DOHH2 (cell line): ENCODE results near the gene LSAMP.
"Not testable (repeated sequence)": the region's sequence is repeated elsewhere in the genome, so short reads cannot be mapped to it uniquely, and the experiment has no call there.

Experiments used
- H3F3A ChIP-seq: fragments of 200-600 bp; sonication (generic), shearing (Covaris generic); 2 replicates; pipeline ENCODE4 v1.6.0; 2016; ENCODE audit warnings: antibody characterized with exemption, mild to moderate bottlenecking; ENCODE audit not compliant: control insufficient read depth, insufficient read depth
- H3K27ac ChIP-seq: fragments of 200-600 bp; sonication (generic); 2 replicates; pipeline ENCODE4 v1.5.1; 2014; ENCODE audit warnings: low read depth, mild to moderate bottlenecking, low read length, moderate library complexity
- H3K27me3 ChIP-seq: fragments of 200-600 bp; sonication (generic); 2 replicates; pipeline ENCODE4 v1.6.1; 2014; ENCODE audit warnings: mild to moderate bottlenecking, low read length, mixed read lengths; ENCODE audit not compliant: control insufficient read depth
- H3K36me3 ChIP-seq: fragments of 200-600 bp; sonication (generic); 2 replicates; pipeline ENCODE4 v1.6.1; 2014; ENCODE audit warnings: mild to moderate bottlenecking, low read length, moderate library complexity, mixed read lengths; ENCODE audit not compliant: control insufficient read depth
- H3K4me1 ChIP-seq: fragments of 200-600 bp; sonication (generic); 2 replicates; pipeline ENCODE4 v1.6.1; 2014; ENCODE audit warnings: mild to moderate bottlenecking, low read length, mixed read lengths; ENCODE audit not compliant: control insufficient read depth
- H3K4me2 ChIP-seq: fragments of 200-600 bp; sonication (generic); 2 replicates; pipeline ENCODE4 v1.6.0; 2014; ENCODE audit warnings: mild to moderate bottlenecking, low read length, moderate library complexity
- H3K4me3 ChIP-seq: fragments of 200-600 bp; sonication (generic); 2 replicates; pipeline ENCODE4 v1.5.1; 2014; ENCODE audit warnings: mild to moderate bottlenecking, low read length, mixed read lengths
- H3K79me2 ChIP-seq: fragments of 200-600 bp; sonication (generic); 2 replicates; pipeline ENCODE4 v1.6.1; 2014; ENCODE audit warnings: mild to moderate bottlenecking, low read length, mixed read lengths; ENCODE audit not compliant: control insufficient read depth
- H3K9me2 ChIP-seq: fragments of 200-600 bp; sonication (generic); replicated peaks from 2 replicates; pipeline ENCODE4 v1.6.1; 2014; ENCODE audit warnings: mild to moderate bottlenecking, low read length, mixed read lengths; ENCODE audit not compliant: control insufficient read depth
- H3K9me3 ChIP-seq: fragments of 200-600 bp; sonication (generic); 2 replicates; pipeline ENCODE4 v1.6.1; 2014; ENCODE audit warnings: antibody characterized with exemption, low read length, mixed read lengths; ENCODE audit not compliant: control insufficient read depth, insufficient read depth
- H4K20me1 ChIP-seq: fragments of 200-600 bp; sonication (generic); 2 replicates; pipeline ENCODE4 v1.6.0; 2014; ENCODE audit warnings: low read depth, mild to moderate bottlenecking, antibody characterized with exemption, low read length, moderate library complexity; ENCODE audit not compliant: control insufficient read depth, insufficient read depth
- EZH2phosphoT487 ChIP-seq: fragments of 200-600 bp; sonication (generic); IDR thresholded peaks from 2 replicates; pipeline ENCODE4 v1.6.1; 2017; ENCODE audit warnings: borderline replicate concordance, mild to moderate bottlenecking, antibody characterized with exemption, low read length, moderate library complexity, mixed read lengths
- TF ChIP-seq, protein P1 (sequence below): fragments of 200-600 bp; sonication (generic); IDR thresholded peaks from one replicate; pipeline ENCODE4 v1.5.1; 2014; ENCODE audit warnings: antibody characterized with exemption, mild to moderate bottlenecking, low read depth, low read length; ENCODE audit not compliant: poor library complexity, severe bottlenecking

Gene LSAMP

DNA sequence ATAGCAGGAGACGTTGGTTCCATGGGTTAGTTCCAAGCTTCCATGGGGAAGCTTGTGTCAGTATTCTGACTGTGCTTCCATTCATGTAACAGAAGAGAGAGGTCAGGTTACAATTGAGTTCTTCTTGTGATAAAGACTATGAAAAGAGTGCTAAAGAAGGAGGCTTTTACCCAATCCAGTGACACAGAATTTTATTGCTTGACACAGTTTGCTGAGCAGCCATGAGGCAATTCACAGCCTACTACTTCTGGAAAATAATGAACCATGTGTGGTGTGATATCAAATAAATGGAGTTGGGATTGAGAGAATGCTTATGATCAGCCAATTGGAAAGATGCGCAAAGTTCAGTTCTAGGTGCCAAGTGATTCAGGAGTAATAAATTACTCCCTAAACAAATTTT lies 233.4 kb downstream of the LSAMP start:
- H3K4me3 ChIP-seq = no peak overlapping the region
- no peaks in the 10 kb centered on the region for H3K4me1 ChIP-seq
- H3K9me2 ChIP-seq = no peaks in the 10 kb centered on the region
- H3K4me2 ChIP-seq = no peak overlapping the region
- no peak overlapping the region for H3K27ac ChIP-seq
- no peaks in the 10 kb centered on the region for H3K27me3 ChIP-seq
- H3K79me2 ChIP-seq = no peaks in the 10 kb centered on the region
- H4K20me1 ChIP-seq = no peaks in the 10 kb centered on the region
- no peaks in the 10 kb centered on the region for H3F3A ChIP-seq
- H3K36me3 ChIP-seq = no peaks in the 10 kb centered on the region
- no peaks in the 10 kb centered on the region for H3K9me3 ChIP-seq
- TF ChIP-seq EZH2phosphoT487 = no peak
- TF ChIP-seq, protein P1, sequence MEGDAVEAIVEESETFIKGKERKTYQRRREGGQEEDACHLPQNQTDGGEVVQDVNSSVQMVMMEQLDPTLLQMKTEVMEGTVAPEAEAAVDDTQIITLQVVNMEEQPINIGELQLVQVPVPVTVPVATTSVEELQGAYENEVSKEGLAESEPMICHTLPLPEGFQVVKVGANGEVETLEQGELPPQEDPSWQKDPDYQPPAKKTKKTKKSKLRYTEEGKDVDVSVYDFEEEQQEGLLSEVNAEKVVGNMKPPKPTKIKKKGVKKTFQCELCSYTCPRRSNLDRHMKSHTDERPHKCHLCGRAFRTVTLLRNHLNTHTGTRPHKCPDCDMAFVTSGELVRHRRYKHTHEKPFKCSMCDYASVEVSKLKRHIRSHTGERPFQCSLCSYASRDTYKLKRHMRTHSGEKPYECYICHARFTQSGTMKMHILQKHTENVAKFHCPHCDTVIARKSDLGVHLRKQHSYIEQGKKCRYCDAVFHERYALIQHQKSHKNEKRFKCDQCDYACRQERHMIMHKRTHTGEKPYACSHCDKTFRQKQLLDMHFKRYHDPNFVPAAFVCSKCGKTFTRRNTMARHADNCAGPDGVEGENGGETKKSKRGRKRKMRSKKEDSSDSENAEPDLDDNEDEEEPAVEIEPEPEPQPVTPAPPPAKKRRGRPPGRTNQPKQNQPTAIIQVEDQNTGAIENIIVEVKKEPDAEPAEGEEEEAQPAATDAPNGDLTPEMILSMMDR = no peak

DNA sequence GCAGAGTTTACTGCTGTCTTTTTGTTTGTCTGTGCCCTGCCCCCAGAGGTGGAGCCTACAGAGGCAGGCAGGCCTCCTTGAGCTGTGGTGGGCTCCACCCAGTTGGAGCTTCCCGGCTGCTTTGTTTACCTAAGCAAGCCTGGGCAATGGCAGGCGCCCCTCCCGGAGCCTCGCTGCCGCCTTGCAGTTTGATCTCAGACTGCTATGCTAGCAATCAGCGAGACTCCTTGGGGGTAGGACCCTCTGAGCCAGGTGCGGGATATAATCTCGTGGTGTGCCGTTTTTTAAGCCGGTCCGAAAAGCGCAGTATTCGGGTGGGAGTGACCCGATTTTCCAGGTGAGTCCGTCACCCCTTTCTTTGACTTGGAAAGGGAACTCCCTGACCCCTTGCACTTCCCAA lies 236.5 kb downstream of the LSAMP start:
- H3K4me1 ChIP-seq = not testable (repeated sequence)

DNA sequence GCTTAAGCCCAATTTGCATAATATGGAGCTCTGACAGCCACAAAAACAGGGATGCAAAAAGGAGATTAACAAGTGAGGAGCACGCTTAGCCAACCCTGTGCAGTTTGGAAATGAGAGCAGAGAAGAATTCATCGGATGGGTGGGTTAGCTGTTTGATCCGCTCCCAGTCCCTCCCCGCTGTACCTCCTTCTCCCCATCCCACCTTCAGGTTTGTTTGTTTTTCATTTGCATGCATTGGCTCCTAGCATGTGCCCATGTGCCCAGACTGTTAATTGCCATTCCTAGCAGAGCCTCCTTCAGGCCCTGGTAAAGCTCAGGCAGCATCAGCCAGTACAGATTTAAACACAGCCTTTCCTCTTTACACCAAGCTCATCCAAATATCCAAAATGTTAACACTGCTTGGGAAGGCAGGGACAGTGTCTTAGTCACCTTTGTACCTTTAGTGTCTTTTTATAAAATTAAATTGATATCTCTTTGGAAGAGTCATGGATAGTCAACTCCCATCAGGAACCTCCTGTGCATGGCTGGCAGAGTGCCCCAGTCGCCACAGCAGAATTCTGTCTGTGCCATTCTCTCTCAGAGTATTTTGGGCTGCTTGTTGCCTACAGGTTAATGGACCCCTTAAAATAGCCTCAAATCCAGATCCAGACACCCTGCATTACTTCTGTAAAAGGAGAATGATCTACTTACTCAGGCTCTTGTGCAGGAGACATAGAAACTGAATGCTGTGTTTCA lies 244.2 kb downstream of the LSAMP start:
- Histone ChIP-seq H4K20me1 (no peaks in the 10 kb centered on the region), H3K9me2 (no peaks in the 10 kb centered on the region), H3K4me2 (no peak overlapping the region), H3F3A (no peaks in the 10 kb centered on the region), H3K79me2 (no peaks in the 10 kb centered on the region), H3K9me3 (no peaks in the 10 kb centered on the region), H3K27ac (no peak overlapping the region), H3K27me3 (no peaks in the 10 kb centered on the region), H3K36me3 (no peaks in the 10 kb centered on the region), H3K4me1 (no peaks in the 10 kb centered on the region), H3K4me3 (no peak overlapping the region)
- TF ChIP-seq, protein P1 = no peak
- no peak for TF ChIP-seq EZH2phosphoT487

More for the DNA sequence above, 236.5 kb downstream of the LSAMP start:
- H3K27ac ChIP-seq, H3K36me3 ChIP-seq, H3F3A ChIP-seq, H3K27me3 ChIP-seq, H3K79me2 ChIP-seq, H3K9me3 ChIP-seq, H3K9me2 ChIP-seq, H3K4me3 ChIP-seq, H3K4me2 ChIP-seq, H4K20me1 ChIP-seq: not testable (repeated sequence)

DNA sequence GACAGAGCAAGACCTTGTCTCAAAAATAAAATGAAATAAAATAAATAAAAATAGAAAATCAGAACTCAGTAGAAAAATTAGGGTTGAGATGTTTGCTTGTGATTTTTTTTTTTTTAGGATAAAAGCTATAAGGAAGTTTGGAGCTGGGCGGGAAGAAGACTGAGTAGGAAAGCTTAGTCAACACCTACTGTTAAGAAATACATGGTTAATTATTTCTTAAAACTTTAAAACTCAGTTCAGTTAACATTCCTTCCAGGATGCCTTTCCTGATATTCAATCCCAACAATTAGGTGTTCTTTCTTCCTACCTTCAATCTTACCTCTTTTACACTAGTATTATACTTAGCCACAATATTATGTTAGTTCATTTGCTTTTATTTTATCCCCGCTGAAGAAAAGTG lies 246.2 kb downstream of the LSAMP start:
- H3K36me3 ChIP-seq = no peaks in the 10 kb centered on the region
- H3K4me3 ChIP-seq = no peak overlapping the region
- no peaks in the 10 kb centered on the region for H3K4me1 ChIP-seq
- no peak overlapping the region for H3K27ac ChIP-seq
- H3K9me3 ChIP-seq = no peaks in the 10 kb centered on the region
- TF ChIP-seq, protein P1 = no peak
- TF ChIP-seq EZH2phosphoT487 = no peak
- H3F3A ChIP-seq = no peaks in the 10 kb centered on the region
- no peaks in the 10 kb centered on the region for H3K9me2 ChIP-seq
- no peaks in the 10 kb centered on the region for H3K27me3 ChIP-seq
- H4K20me1 ChIP-seq = no peaks in the 10 kb centered on the region
- no peaks in the 10 kb centered on the region for H3K79me2 ChIP-seq
- H3K4me2 ChIP-seq = no peak overlapping the region
